GM12878 (cell line): Measurements from ENCODE around the gene CCDC51. TPM values are rescaled to one million over a fixed set of nuclear protein-coding genes. Genes with fewer than 3 reads are reported as not detected.

Experiments
- ATAC-seq: fragments of 200-7000 bp; cut with Tn5 transposase; 3 replicates; pipeline ENCODE4 v1.9.1; 2020; ENCODE audit warnings: mild to moderate bottlenecking, moderate library complexity
- BruUV-seq: library from RNA; stranded (reverse); fragments of 400-500 nt; replicated peaks from 2 replicates; lab custom pipeline; 2021; lab: Mats Ljungman, UMichigan
- CTCF ChIA-PET: fragments of 300-600 bp; sonication (Branson Sonifier 250); formaldehyde crosslinking; extraction: SDS; loops from one replicate; lab custom pipeline; 2021; ENCODE audit warnings: inconsistent platforms; lab: Yijun Ruan, JAX
- POLR2A ChIA-PET: fragments of 350-600 bp; formaldehyde crosslinking; extraction: SDS; loops from one replicate; lab custom pipeline; 2021; ENCODE audit warnings: inconsistent platforms; lab: Charles Lee
- RAD21 ChIA-PET: fragments of 300-600 bp; sonication (Branson Sonifier 250); formaldehyde crosslinking; loops from one replicate; lab custom pipeline; 2023; ENCODE audit warnings: antibody characterized with exemption; ENCODE audit not compliant: unreplicated experiment; lab: Charles Lee
- SMC1A ChIA-PET: fragments of 300-600 bp; sonication (Branson Sonifier 250); formaldehyde crosslinking; loops from one replicate; lab custom pipeline; 2023; ENCODE audit not compliant: unreplicated experiment, uncharacterized antibody; lab: Charles Lee
- DNase-seq: peaks from one replicate; pipeline ENCODE4 v3.0.0-alpha.2; 2011; ENCODE audit warnings: low read depth, low spot score
- FAIRE-seq: peaks from 3 replicates; lab custom pipeline; 2011; peaks lifted over from hg19 to GRCh38; lab: Jason Lieb, UNC
- H2AFZ ChIP-seq: 2 replicates; pipeline ENCODE4 v1.6.0; 2011; ENCODE audit warnings: low read depth, low read length, control low read depth; ENCODE audit not compliant: control insufficient read depth
- H3K27ac ChIP-seq: 2 replicates; pipeline ENCODE4 v1.5.1; 2011; ENCODE audit warnings: control low read depth; ENCODE audit not compliant: control insufficient read depth, insufficient read depth
- H3K27me3 ChIP-seq, 2 experiments: replicated peaks in 1 of 2; 2 replicates each; pipeline versions ENCODE4 v1.6.0 to v1.6.1; 2011; ENCODE audit warnings: low read length in 1 of 2; ENCODE audit not compliant: control insufficient read depth in 2 of 2, insufficient read depth in 2 of 2
- H3K36me3 ChIP-seq, 2 experiments: 2 replicates each; pipeline ENCODE4 v1.5.1; 2011; ENCODE audit warnings: low read length in 1 of 2; ENCODE audit not compliant: control insufficient read depth in 2 of 2, insufficient read depth in 2 of 2
- H3K4me1 ChIP-seq: 2 replicates; pipeline ENCODE4 v1.6.1; 2011; ENCODE audit warnings: mild to moderate bottlenecking, low read length, moderate library complexity, mixed read lengths; ENCODE audit not compliant: control insufficient read depth, insufficient read depth
- H3K4me2 ChIP-seq: 2 replicates; pipeline ENCODE4 v1.6.0; 2011; ENCODE audit warnings: control low read depth; ENCODE audit not compliant: control insufficient read depth, insufficient read depth
- H3K4me3 ChIP-seq: fragments of 200-600 bp; sonication (generic); 2 replicates; pipeline ENCODE4 v1.5.1; 2016
- H3K79me2 ChIP-seq: 2 replicates; pipeline ENCODE4 v1.6.0; 2011; ENCODE audit warnings: low read length; ENCODE audit not compliant: control insufficient read depth, insufficient read depth
- H3K9ac ChIP-seq: 2 replicates; pipeline ENCODE4 v1.8.0; 2011; ENCODE audit warnings: low read length, control low read depth, mixed read lengths; ENCODE audit not compliant: control insufficient read depth, insufficient read depth
- H3K9me3 ChIP-seq: replicated peaks from 3 replicates; pipeline ENCODE4 v1.5.1; 2011; ENCODE audit warnings: mild to moderate bottlenecking, low read length; ENCODE audit not compliant: control insufficient read depth, insufficient read depth
- H4K20me1 ChIP-seq: 2 replicates; pipeline ENCODE4 v1.6.0; 2011; ENCODE audit not compliant: control insufficient read depth, insufficient read depth
- BHLHE40 ChIP-seq, 2 experiments: fragments of 450-650 bp in 1 of 2; IDR thresholded peaks; 2 replicates each; pipeline ENCODE4 v1.6.1; 2011 to 2017; ENCODE audit warnings: low read depth in 2 of 2, borderline replicate concordance in 1 of 2, improper control_type of control experiment in 1 of 2, low read length in 1 of 2, mild to moderate bottlenecking in 1 of 2
- CBX5 ChIP-seq: sonication (generic); IDR thresholded peaks from 2 replicates; pipeline ENCODE4 v1.6.1; 2016; ENCODE audit warnings: low read depth, moderate library complexity, mild to moderate bottlenecking, inconsistent platforms
- CHD2 ChIP-seq: IDR thresholded peaks from 2 replicates; pipeline ENCODE4 v1.6.1; 2011; ENCODE audit warnings: low read depth, low read length, improper control_type of control experiment, borderline replicate concordance
- CREM ChIP-seq: IDR thresholded peaks from 2 replicates; pipeline ENCODE4 v1.6.1; 2014; ENCODE audit warnings: antibody characterized with exemption, low read depth
- FOXM1 ChIP-seq: IDR thresholded peaks from 2 replicates; pipeline ENCODE4 v1.6.1; 2012; ENCODE audit warnings: low read depth, mild to moderate bottlenecking, inconsistent platforms, low read length, moderate library complexity
- HCFC1 ChIP-seq: fragments of 150-350 bp; IDR thresholded peaks from 2 replicates; pipeline ENCODE4 v1.6.1; 2014; ENCODE audit warnings: low read length
- NFXL1 ChIP-seq: fragments of 450-650 bp; IDR thresholded peaks from 2 replicates; pipeline ENCODE4 v1.6.1; 2017; ENCODE audit warnings: antibody characterized with exemption, mild to moderate bottlenecking, borderline replicate concordance
- NFYA ChIP-seq: IDR thresholded peaks from 2 replicates; pipeline ENCODE4 v1.6.1; 2011; ENCODE audit warnings: low read depth, mild to moderate bottlenecking, low read length, improper control_type of control experiment, borderline replicate concordance
- YBX1 ChIP-seq: fragments of 450-650 bp; IDR thresholded peaks from 2 replicates; pipeline ENCODE4 v1.6.1; 2016; ENCODE audit warnings: antibody characterized with exemption
- ZNF24 ChIP-seq: fragments of 450-650 bp; IDR thresholded peaks from 2 replicates; pipeline ENCODE4 v1.6.1; 2017; ENCODE audit warnings: antibody characterized with exemption, mild to moderate bottlenecking
- WGBS: methylation state at CpG from one replicate; pipeline ENCODE4 v1.1.6; 2016; ENCODE audit warnings: low lambda C conversion rate; ENCODE audit not compliant: insufficient replicate concordance, insufficient coverage; ENCODE audit errors: missing lambda C conversion rate; 5-methylcytosine and 5-hydroxymethylcytosine counted together
- in situ Hi-C: fragments of 300-500 bp; cut with MboI; formaldehyde crosslinking; loops from 9 replicates; pipeline ENCODE4 v1.14.3; 2018; ENCODE audit warnings: mixed read lengths
- intact Hi-C: fragments of 100-400 bp; cut with micrococcal nuclease; formaldehyde crosslinking; loops from one replicate; pipeline ENCODE4 v1.14.2; 2022; ENCODE audit not compliant: unreplicated experiment
- polyA plus RNA-seq, 11 experiments: library from polyadenylated mRNA; depleted of rRNA in 4 of 11; unstranded in 6 of 11; stranded (reverse) in 5 of 11; fragments of >200 nt; fragmentation: Nextera tagmentation in 4 of 11; fragmentation: Illumina TruSeq in 1 of 11; extraction: Ambion mirVana in 4 of 11; extraction: Trizol in 1 of 11; gene quantifications; 1 replicate in 1 of 11; 2 replicates in 10 of 11; pipeline versions ENCODE4 v1.2.1 to v1.2.3, GENCODE V29; 2011 to 2016; ENCODE audit warnings: inconsistent platforms in 2 of 11, missing spikeins in 2 of 11, low read depth in 1 of 11
- total RNA-seq, 4 experiments: library from RNA; depleted of rRNA in 3 of 4; stranded (reverse); fragments of >200 nt in 3 of 4; fragmentation: Illumina TruSeq in 1 of 4; extraction: Trizol in 1 of 4; gene quantifications; 2 replicates each; pipeline versions ENCODE4 v1.2.1 to v1.2.3, GENCODE V29; 2013 to 2021
- TF ChIP-seq, protein P1 (sequence below), 3 experiments: IDR thresholded peaks in 2 of 3; conservative IDR thresholded peaks in 1 of 3; 2 replicates each; pipeline ENCODE4 v1.5.1; 2011; ENCODE audit warnings: low read depth in 3 of 3, low read length in 3 of 3, mild to moderate bottlenecking in 3 of 3, control low read depth in 2 of 3, moderate library complexity in 2 of 3, inconsistent platforms in 1 of 3, mixed read lengths in 1 of 3; ENCODE audit not compliant: control insufficient read depth in 2 of 3, insufficient read depth in 1 of 3; ENCODE audit errors: extremely low read depth in 1 of 3
- TF ChIP-seq, protein P2 (sequence below): fragments of 450-650 bp; IDR thresholded peaks from 2 replicates; pipeline ENCODE4 v1.6.1; 2017; ENCODE audit warnings: mild to moderate bottlenecking, low read depth, inconsistent platforms; ENCODE audit not compliant: poor library complexity, severe bottlenecking

Gene CCDC51
- total and polyA plus RNA-seq, 10 of the 15 experiments (the other 5 are each of a cell fraction or from before 2014, with no cell fraction given) = 10.6 to 54.9 (median 28.5) TPM

- intact Hi-C loops = no loop called here
- H3K4me3 ChIP-seq = no peak overlapping the region
- H3K9ac ChIP-seq = no peak overlapping the region
- H4K20me1 ChIP-seq = no peaks in the 10 kb centered on the region
- ChIA-PET CTCF (interaction anchor here (0.9 to 1.2 kb wide), 3 partner anchors 12 to 71 kb away, joined by 3 read pairs; no protein-coding TSS in a partner anchor), RAD21 (interaction anchor here (0.6 kb wide), 1 partner anchor 222 kb away, joined by 3 read pairs; no protein-coding TSS in a partner anchor), POLR2A (interaction anchor here (0.7 kb wide), 2 partner anchors 17 to 132 kb away, joined by 3 to 6 read pairs; no protein-coding TSS in a partner anchor)
- no peak overlapping the region for H2AFZ ChIP-seq
- DNase-seq = no peak
- BruUV-seq = no TSS peak
- H3K4me1 ChIP-seq = peaks cover 21% of the 10 kb centered on the region
- no peak for TF ChIP-seq HCFC1
- no peak for TF ChIP-seq CHD2
- no peak for TF ChIP-seq YBX1
- TF ChIP-seq, all 136 proteins: peak for 0
- WGBS = 86% methylated on average over 9 of the region's 9 CpGs
- Histone ChIP-seq H3K27me3 (no peaks in the 10 kb centered on the region), H3K79me2 (peaks cover 11% of the 10 kb centered on the region), H3K27ac (no peak overlapping the region), H3K4me2 (no peak overlapping the region), H3K36me3 (no peaks in the 10 kb centered on the region), H3K9me3 (no peaks in the 10 kb centered on the region)
- in situ Hi-C loops = no loop called here
- FAIRE-seq (no peak), ATAC-seq (no peak)
- SMC1A ChIA-PET = interaction anchor here (1.2 kb wide), 1 partner anchor 72 kb away, joined by 3 read pairs; no protein-coding TSS in a partner anchor
Measured at GRCh38 chr3:48476426-48477053, 36.6 kb upstream of the CCDC51 start.

GRCh38 chr3:48475188-48475587, 35.3 kb upstream of the CCDC51 start:
- H3K4me2 ChIP-seq = no peak overlapping the region
- WGBS = 94% methylated on average over 11 of the region's 11 CpGs
- in situ Hi-C loops = no loop called here
- no peak for TF ChIP-seq NFYA
- no peak for TF ChIP-seq NFXL1
- TF ChIP-seq CBX5 = no peak
- no peak for TF ChIP-seq BHLHE40 (IDR thresholded peaks at IDR 0.05; ENCODE audit: borderline replicate concordance in 1 of 2, low read depth in 2 of 2, low read length in 1 of 2)
- TF ChIP-seq CREM = no peak
- TF ChIP-seq FOXM1 = no peak
- TF ChIP-seq, protein P1, sequence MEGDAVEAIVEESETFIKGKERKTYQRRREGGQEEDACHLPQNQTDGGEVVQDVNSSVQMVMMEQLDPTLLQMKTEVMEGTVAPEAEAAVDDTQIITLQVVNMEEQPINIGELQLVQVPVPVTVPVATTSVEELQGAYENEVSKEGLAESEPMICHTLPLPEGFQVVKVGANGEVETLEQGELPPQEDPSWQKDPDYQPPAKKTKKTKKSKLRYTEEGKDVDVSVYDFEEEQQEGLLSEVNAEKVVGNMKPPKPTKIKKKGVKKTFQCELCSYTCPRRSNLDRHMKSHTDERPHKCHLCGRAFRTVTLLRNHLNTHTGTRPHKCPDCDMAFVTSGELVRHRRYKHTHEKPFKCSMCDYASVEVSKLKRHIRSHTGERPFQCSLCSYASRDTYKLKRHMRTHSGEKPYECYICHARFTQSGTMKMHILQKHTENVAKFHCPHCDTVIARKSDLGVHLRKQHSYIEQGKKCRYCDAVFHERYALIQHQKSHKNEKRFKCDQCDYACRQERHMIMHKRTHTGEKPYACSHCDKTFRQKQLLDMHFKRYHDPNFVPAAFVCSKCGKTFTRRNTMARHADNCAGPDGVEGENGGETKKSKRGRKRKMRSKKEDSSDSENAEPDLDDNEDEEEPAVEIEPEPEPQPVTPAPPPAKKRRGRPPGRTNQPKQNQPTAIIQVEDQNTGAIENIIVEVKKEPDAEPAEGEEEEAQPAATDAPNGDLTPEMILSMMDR (IDR thresholded peaks at IDR 0.05 in 2 of 3, conservative IDR thresholded peaks at IDR 0.05 in 1 of 3; ENCODE audit: control insufficient read depth in 2 of 3, extremely low read depth in 1 of 3, insufficient read depth in 1 of 3, low read depth in 3 of 3, low read length in 3 of 3) = no peak
- TF ChIP-seq, protein P2, sequence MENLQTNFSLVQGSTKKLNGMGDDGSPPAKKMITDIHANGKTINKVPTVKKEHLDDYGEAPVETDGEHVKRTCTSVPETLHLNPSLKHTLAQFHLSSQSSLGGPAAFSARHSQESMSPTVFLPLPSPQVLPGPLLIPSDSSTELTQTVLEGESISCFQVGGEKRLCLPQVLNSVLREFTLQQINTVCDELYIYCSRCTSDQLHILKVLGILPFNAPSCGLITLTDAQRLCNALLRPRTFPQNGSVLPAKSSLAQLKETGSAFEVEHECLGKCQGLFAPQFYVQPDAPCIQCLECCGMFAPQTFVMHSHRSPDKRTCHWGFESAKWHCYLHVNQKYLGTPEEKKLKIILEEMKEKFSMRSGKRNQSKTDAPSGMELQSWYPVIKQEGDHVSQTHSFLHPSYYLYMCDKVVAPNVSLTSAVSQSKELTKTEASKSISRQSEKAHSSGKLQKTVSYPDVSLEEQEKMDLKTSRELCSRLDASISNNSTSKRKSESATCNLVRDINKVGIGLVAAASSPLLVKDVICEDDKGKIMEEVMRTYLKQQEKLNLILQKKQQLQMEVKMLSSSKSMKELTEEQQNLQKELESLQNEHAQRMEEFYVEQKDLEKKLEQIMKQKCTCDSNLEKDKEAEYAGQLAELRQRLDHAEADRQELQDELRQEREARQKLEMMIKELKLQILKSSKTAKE = no peak
- no peak for TF ChIP-seq ZNF24
- TF ChIP-seq, all 136 proteins: peak for 0
- Histone ChIP-seq H3K9me3 (no peaks in the 10 kb centered on the region), H3K36me3 (no peaks in the 10 kb centered on the region), H3K4me3 (no peak overlapping the region), H3K9ac (no peak overlapping the region), H3K27ac (no peak overlapping the region), H3K79me2 (peaks cover 21% of the 10 kb centered on the region), H3K27me3 (no peaks in the 10 kb centered on the region), H3K4me1 (peaks cover 29% of the 10 kb centered on the region), H2AFZ (no peak overlapping the region), H4K20me1 (no peaks in the 10 kb centered on the region)
- POLR2A ChIA-PET = no interaction called here
- BruUV-seq = no TSS peak
- SMC1A ChIA-PET = no interaction called here
- no peak for FAIRE-seq
- no peak for ATAC-seq
- no peak for DNase-seq
- RAD21 ChIA-PET = no interaction called here
- CTCF ChIA-PET = no interaction called here
- intact Hi-C loops = no loop called here
